Neural progenitor cell (in vitro differentiated cells): Measurements from ENCODE around the gene NUP133. TPM values are rescaled to one million over a fixed set of nuclear protein-coding genes. Genes with fewer than 3 reads are reported as not detected.

Experiments used
- DNase-seq: peaks from one replicate; pipeline ENCODE4 v3.0.0-alpha.2; 2016; ENCODE audit warnings: low spot score
- H2AFZ ChIP-seq: fragments of 200-600 bp; sonication (generic); replicated peaks from 2 replicates; pipeline ENCODE4 v1.6.1; 2016; ENCODE audit warnings: antibody characterized with exemption
- H3F3A ChIP-seq: fragments of 200-600 bp; sonication (generic); 2 replicates; pipeline ENCODE4 v1.6.1; 2016; ENCODE audit warnings: antibody characterized with exemption, low read depth
- H3K27ac ChIP-seq: fragments of 200-600 bp; sonication (generic); 2 replicates; pipeline ENCODE4 v1.5.1; 2016; ENCODE audit warnings: mild to moderate bottlenecking
- H3K27me3 ChIP-seq: fragments of 200-600 bp; sonication (generic); 2 replicates; pipeline ENCODE4 v1.6.1; 2016; ENCODE audit warnings: mild to moderate bottlenecking, moderate library complexity
- H3K36me3 ChIP-seq: fragments of 200-600 bp; sonication (generic); 2 replicates; pipeline ENCODE4 v1.5.1; 2016
- H3K4me1 ChIP-seq: fragments of 200-600 bp; sonication (generic); 2 replicates; pipeline ENCODE4 v1.6.1; 2016; ENCODE audit warnings: mixed run types
- H3K4me2 ChIP-seq: fragments of 200-600 bp; sonication (generic); 2 replicates; pipeline ENCODE4 v1.6.1; 2016
- H3K4me3 ChIP-seq: fragments of 200-600 bp; sonication (generic); 2 replicates; pipeline ENCODE4 v1.5.1; 2016
- H3K79me2 ChIP-seq: fragments of 200-600 bp; sonication (generic); 2 replicates; pipeline ENCODE4 v1.6.1; 2016; ENCODE audit warnings: low read depth
- H3K9ac ChIP-seq: fragments of 200-600 bp; sonication (generic); 2 replicates; pipeline ENCODE4 v1.6.1; 2016
- H3K9me3 ChIP-seq: fragments of 200-600 bp; sonication (generic); 2 replicates; pipeline ENCODE4 v1.5.1; 2016; ENCODE audit warnings: low read depth
- H4K20me1 ChIP-seq: fragments of 200-600 bp; sonication (generic); 2 replicates; pipeline ENCODE4 v1.6.1; 2016; ENCODE audit warnings: low read depth
- H3K27ac Mint-ChIP-seq: 3 replicates; pipeline ENCODE4 v1.8.0; 2021; ENCODE audit warnings: mixed read lengths
- H3K27me3 Mint-ChIP-seq: 2 replicates; pipeline ENCODE4 v1.8.0; 2022; ENCODE audit warnings: low read depth, mild to moderate bottlenecking, inconsistent platforms, moderate library complexity, mixed read lengths; ENCODE audit not compliant: insufficient read depth
- H3K36me3 Mint-ChIP-seq: 3 replicates; pipeline ENCODE4 v1.8.0; 2021; ENCODE audit warnings: mixed read lengths
- H3K4me1 Mint-ChIP-seq: 3 replicates; pipeline ENCODE4 v1.8.0; 2021; ENCODE audit warnings: mixed read lengths
- H3K4me3 Mint-ChIP-seq: 3 replicates; pipeline ENCODE4 v1.8.0; 2021; ENCODE audit warnings: mild to moderate bottlenecking, moderate library complexity, mixed read lengths
- H3K9me3 Mint-ChIP-seq: 3 replicates; pipeline ENCODE4 v1.8.0; 2020; ENCODE audit warnings: mixed read lengths
- EZH2 ChIP-seq: fragments of 200-600 bp; sonication (generic); IDR thresholded peaks from 2 replicates; pipeline ENCODE4 v1.6.1; 2017; ENCODE audit warnings: antibody characterized with exemption, mild to moderate bottlenecking, moderate library complexity
- EZH2phosphoT487 ChIP-seq: fragments of 200-600 bp; sonication (generic); IDR thresholded peaks from 2 replicates; pipeline ENCODE4 v1.6.1; 2017; ENCODE audit warnings: antibody characterized with exemption
- total RNA-seq: library from RNA; depleted of rRNA; stranded (reverse); fragments of >200 nt; gene quantifications from 2 replicates; pipeline ENCODE4 v1.2.3, GENCODE V29; 2015; ENCODE audit warnings: low replicate concordance
- TF ChIP-seq, protein P1 (sequence below): fragments of 200-600 bp; sonication (generic); IDR thresholded peaks from 2 replicates; pipeline ENCODE4 v1.5.1; 2017; ENCODE audit warnings: antibody characterized with exemption, mild to moderate bottlenecking

NUP133 gene
- total RNA-seq, 1 donor from 2014 or later: 89.3 TPM

- Mint-ChIP-seq H3K9me3 (no peaks in the 10 kb centered on the region), H3K36me3 (peaks cover 8% of the 10 kb centered on the region), H3K27ac (no peak overlapping the region), H3K4me1 (no peaks in the 10 kb centered on the region), H3K27me3 (no peaks in the 10 kb centered on the region), H3K4me3 (no peak overlapping the region)
- no peaks in the 10 kb centered on the region for H3K4me1 ChIP-seq
- no peak overlapping the region for H3K9ac ChIP-seq
- H3F3A ChIP-seq: peaks cover under 1% of the 10 kb centered on the region
- H3K27me3 ChIP-seq: peaks cover 3% of the 10 kb centered on the region
- H2AFZ ChIP-seq: no peak overlapping the region
- H3K27ac ChIP-seq: no peak overlapping the region
- H3K79me2 ChIP-seq: no peaks in the 10 kb centered on the region
- no peak overlapping the region for H3K4me2 ChIP-seq
- H3K36me3 ChIP-seq: no peaks in the 10 kb centered on the region
- H4K20me1 ChIP-seq: peaks cover 5% of the 10 kb centered on the region
- H3K4me3 ChIP-seq: no peak overlapping the region
- TF ChIP-seq, protein P1, sequence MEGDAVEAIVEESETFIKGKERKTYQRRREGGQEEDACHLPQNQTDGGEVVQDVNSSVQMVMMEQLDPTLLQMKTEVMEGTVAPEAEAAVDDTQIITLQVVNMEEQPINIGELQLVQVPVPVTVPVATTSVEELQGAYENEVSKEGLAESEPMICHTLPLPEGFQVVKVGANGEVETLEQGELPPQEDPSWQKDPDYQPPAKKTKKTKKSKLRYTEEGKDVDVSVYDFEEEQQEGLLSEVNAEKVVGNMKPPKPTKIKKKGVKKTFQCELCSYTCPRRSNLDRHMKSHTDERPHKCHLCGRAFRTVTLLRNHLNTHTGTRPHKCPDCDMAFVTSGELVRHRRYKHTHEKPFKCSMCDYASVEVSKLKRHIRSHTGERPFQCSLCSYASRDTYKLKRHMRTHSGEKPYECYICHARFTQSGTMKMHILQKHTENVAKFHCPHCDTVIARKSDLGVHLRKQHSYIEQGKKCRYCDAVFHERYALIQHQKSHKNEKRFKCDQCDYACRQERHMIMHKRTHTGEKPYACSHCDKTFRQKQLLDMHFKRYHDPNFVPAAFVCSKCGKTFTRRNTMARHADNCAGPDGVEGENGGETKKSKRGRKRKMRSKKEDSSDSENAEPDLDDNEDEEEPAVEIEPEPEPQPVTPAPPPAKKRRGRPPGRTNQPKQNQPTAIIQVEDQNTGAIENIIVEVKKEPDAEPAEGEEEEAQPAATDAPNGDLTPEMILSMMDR: no peak
- no peak for TF ChIP-seq EZH2phosphoT487
- TF ChIP-seq EZH2: no peak
- no peak for DNase-seq
- H3K9me3 ChIP-seq: no peaks in the 10 kb centered on the region
These were observed 67.1 kb downstream of the NUP133 start for GRCh38 chr1:229440851-229441537.

GRCh38 chr1:229438021-229438420 is 70.1 kb downstream of the NUP133 start:
- Mint-ChIP-seq H3K4me1 (peaks cover 5% of the 10 kb centered on the region), H3K27me3 (peaks cover 13% of the 10 kb centered on the region), H3K9me3 (no peaks in the 10 kb centered on the region), H3K36me3 (peaks cover 8% of the 10 kb centered on the region), H3K27ac (no peak overlapping the region), H3K4me3 (no peak overlapping the region)
- Histone ChIP-seq H3K9me3 (no peaks in the 10 kb centered on the region), H3K79me2 (no peaks in the 10 kb centered on the region), H2AFZ (no peak overlapping the region), H3K4me3 (no peak overlapping the region), H3K4me2 (no peak overlapping the region), H3K4me1 (peaks cover 3% of the 10 kb centered on the region), H4K20me1 (peaks cover 23% of the 10 kb centered on the region), H3K36me3 (no peaks in the 10 kb centered on the region), H3K27ac (no peak overlapping the region), H3K9ac (no peak overlapping the region), H3K27me3 (peaks cover 33% of the 10 kb centered on the region), H3F3A (peaks cover 7% of the 10 kb centered on the region)
- TF ChIP-seq EZH2: no peak
- DNase-seq: no peak

DNA sequence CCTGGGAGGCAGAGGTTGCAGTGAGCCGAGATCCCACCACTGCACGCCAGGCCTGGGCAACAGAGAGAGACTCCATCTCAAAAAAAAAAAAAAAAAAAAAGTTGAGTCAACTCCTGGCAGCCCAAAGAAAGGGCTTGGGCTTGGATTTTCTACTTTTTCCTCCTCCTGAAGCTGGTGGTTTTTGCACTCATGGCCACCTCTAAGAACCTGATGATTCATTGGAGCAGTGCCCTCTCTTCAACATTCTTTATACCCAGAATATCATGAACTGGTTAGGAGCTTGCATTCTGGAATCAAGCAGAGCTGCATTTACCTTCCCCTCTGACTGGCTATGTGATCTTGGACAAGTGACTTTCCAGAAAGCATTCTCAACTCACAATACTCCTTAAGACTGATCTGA is 70.7 kb downstream of the NUP133 start:
- H3K27ac ChIP-seq: no peak overlapping the region
- no peak overlapping the region for H3K9ac ChIP-seq
- H3K36me3 Mint-ChIP-seq: peaks cover 8% of the 10 kb centered on the region
- no peak overlapping the region for H3K4me3 ChIP-seq
- no peaks in the 10 kb centered on the region for H3K79me2 ChIP-seq
- peaks cover 23% of the 10 kb centered on the region for H4K20me1 ChIP-seq
- peaks cover 7% of the 10 kb centered on the region for H3F3A ChIP-seq
- H3K9me3 ChIP-seq: no peaks in the 10 kb centered on the region
- H3K4me2 ChIP-seq: no peak overlapping the region
- peaks cover 5% of the 10 kb centered on the region for H3K4me1 Mint-ChIP-seq
- H3K27me3 ChIP-seq: peaks cover 38% of the 10 kb centered on the region
- H3K27me3 Mint-ChIP-seq: peaks cover 18% of the 10 kb centered on the region
- no peak for DNase-seq
- H3K9me3 Mint-ChIP-seq: peaks cover 2% of the 10 kb centered on the region
- no peak overlapping the region for H3K4me3 Mint-ChIP-seq
- H3K36me3 ChIP-seq: no peaks in the 10 kb centered on the region
- peaks cover 3% of the 10 kb centered on the region for H3K4me1 ChIP-seq
- TF ChIP-seq EZH2phosphoT487 (no peak), EZH2 (no peak)
- TF ChIP-seq, protein P1: no peak
- H2AFZ ChIP-seq: no peak overlapping the region
- H3K27ac Mint-ChIP-seq: no peak overlapping the region

DNA sequence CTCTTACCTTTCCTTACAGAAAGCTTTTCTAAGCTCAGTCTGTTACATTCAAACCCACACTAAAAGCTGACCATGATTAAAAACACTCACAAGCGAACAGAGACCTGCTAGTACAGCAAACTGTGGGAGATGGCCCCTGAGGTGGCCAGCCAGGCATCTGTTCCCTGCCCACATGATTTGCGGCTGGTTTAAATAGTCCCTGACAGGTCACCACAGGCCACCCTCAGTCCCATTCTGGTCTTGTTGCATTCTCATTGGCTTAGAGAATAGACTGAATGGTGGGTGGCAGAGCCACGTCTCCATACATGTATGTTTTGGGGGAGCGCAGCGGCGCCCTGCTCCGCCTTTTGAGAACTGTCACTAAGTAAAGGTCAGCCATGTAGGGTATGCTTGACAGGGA is 71.9 kb downstream of the NUP133 start:
- H3K4me3 Mint-ChIP-seq: no peak overlapping the region

More for the DNA sequence above, 71.9 kb downstream of the NUP133 start:
- no peak for TF ChIP-seq EZH2phosphoT487
- TF ChIP-seq, protein P1: no peak
- no peak for TF ChIP-seq EZH2
- Mint-ChIP-seq H3K4me1 (peaks cover 10% of the 10 kb centered on the region), H3K27ac (no peak overlapping the region), H3K9me3 (peaks cover 4% of the 10 kb centered on the region), H3K27me3 (peaks cover 25% of the 10 kb centered on the region), H3K36me3 (peaks cover 8% of the 10 kb centered on the region)
- Histone ChIP-seq H3K9me3 (no peaks in the 10 kb centered on the region), H3K4me2 (no peak overlapping the region), H3K36me3 (no peaks in the 10 kb centered on the region), H4K20me1 (peaks cover 25% of the 10 kb centered on the region), H3K9ac (no peak overlapping the region), H3K4me1 (peaks cover 3% of the 10 kb centered on the region), H3K79me2 (no peaks in the 10 kb centered on the region), H3F3A (peaks cover 7% of the 10 kb centered on the region), H3K27me3 (peaks cover 51% of the 10 kb centered on the region), H3K27ac (no peak overlapping the region), H3K4me3 (no peak overlapping the region), H2AFZ (no peak overlapping the region)
- no peak for DNase-seq
